Measurements from ENCODE around the gene ICA1. TPM values are rescaled to one million over a fixed set of nuclear protein-coding genes. Genes with fewer than 3 reads are reported as not detected.

The ICA1 gene
- total and polyA plus RNA-seq, 2 donors (not counting 3 experiments of a cell fraction or from before 2014, with no cell fraction given): 19.0 to 47.1 TPM

DNA sequence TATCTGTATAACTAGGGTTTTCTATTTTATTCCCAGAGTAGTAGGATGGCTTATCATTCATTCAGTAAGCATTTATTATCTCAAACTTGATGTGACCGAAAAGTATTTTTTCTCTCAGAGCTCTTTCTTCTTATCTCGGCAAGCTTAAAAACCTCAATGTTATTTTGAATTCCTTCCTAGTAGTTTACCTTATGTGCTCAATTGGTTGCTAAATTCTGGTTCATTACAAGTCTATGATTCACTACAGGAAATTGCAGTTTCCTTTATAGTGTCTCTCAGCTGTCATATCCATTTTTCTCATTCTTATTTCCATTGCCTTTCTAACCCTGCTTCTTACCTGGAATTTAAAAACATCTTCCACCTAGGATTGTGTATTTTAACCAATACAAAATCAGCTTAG, 12.6 kb upstream of the ICA1 start:
- ChIA-PET POLR2A (no interaction called here), CTCF (interaction anchor here (1.3 to 3.4 kb wide), 2 partner anchors 10 to 22 kb away, joined by 4 to 19 read pairs; no protein-coding TSS in a partner anchor)
- Histone ChIP-seq H3K9me3 (replicated peaks; ENCODE audit: control insufficient read depth, insufficient read depth, low read length) (no peaks in the 10 kb centered on the region), H3K36me3 (ENCODE audit: control insufficient read depth in 2 of 2, extremely low read depth in 1 of 2, insufficient read depth in 2 of 2, low read length in 2 of 2) (no peaks in the 10 kb centered on the region), H2AFZ (ENCODE audit: low read depth, low read length) (no peak overlapping the region), H3K4me3 (replicated peaks in 1 of 3; ENCODE audit: insufficient read depth in 1 of 3, low read depth in 1 of 3, low read length in 3 of 3) (no peak overlapping the region), H3K4me2 (ENCODE audit: insufficient read depth, low read length) (no peak overlapping the region), H3K9ac (replicated peaks; ENCODE audit: extremely low read depth, insufficient read depth, low read length) (no peak overlapping the region), H3K4me1 (ENCODE audit: control insufficient read depth, extremely low read depth, insufficient read depth, low read length) (no peaks in the 10 kb centered on the region), H3K27me3 (ENCODE audit: control insufficient read depth in 2 of 2, insufficient read depth in 2 of 2, low read length in 2 of 2) (peaks cover 0 to 8% of the 10 kb centered on the region in 2 experiments), H4K20me1 (replicated peaks; ENCODE audit: control insufficient read depth, extremely low read depth, insufficient read depth, low read length) (no peaks in the 10 kb centered on the region), H3K9me1 (replicated peaks; ENCODE audit: control insufficient read depth, extremely low read depth, insufficient read depth, low read length) (no peaks in the 10 kb centered on the region), H3K27ac (ENCODE audit: insufficient read depth, low read depth, low read length) (no peak overlapping the region), H3K79me2 (ENCODE audit: control insufficient read depth, insufficient read depth, low read length) (no peaks in the 10 kb centered on the region)
- dilution Hi-C loops (cut with MboI; ENCODE audit: extremely low pct_ligation_motif_present, low sequenced_read_pairs): no loop called here
- intact Hi-C loops (cut with micrococcal nuclease): no loop called here
- BruUV-seq (replicated peaks): no TSS peak
- TF ChIP-seq JUN (IDR thresholded peaks at IDR 0.05; ENCODE audit: borderline replicate concordance, insufficient read depth, insufficient read length, low read depth) (no peak), POLR2AphosphoS5 (IDR thresholded peaks at IDR 0.05; ENCODE audit: insufficient read depth, low read depth, low read length) (no peak), POLR2A (IDR thresholded peaks at IDR 0.05; ENCODE audit: low read depth, low read length) (no peak), MYC (IDR thresholded peaks at IDR 0.05; ENCODE audit: low read depth, low read length) (no peak), EZH2 (IDR thresholded peaks at IDR 0.05; ENCODE audit: borderline replicate concordance, low read depth, low read length, severe bottlenecking) (no peak), FOS (IDR thresholded peaks at IDR 0.05; ENCODE audit: borderline replicate concordance, insufficient read depth, low read length) (no peak), GATA2 (IDR thresholded peaks at IDR 0.05; ENCODE audit: insufficient read depth, insufficient read length, low read depth, low read length) (no peak)
- TF ChIP-seq, protein P1, sequence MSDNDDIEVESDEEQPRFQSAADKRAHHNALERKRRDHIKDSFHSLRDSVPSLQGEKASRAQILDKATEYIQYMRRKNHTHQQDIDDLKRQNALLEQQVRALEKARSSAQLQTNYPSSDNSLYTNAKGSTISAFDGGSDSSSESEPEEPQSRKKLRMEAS (IDR thresholded peaks at IDR 0.05; ENCODE audit: insufficient read depth, insufficient read length): no peak
- TF ChIP-seq, protein P2, sequence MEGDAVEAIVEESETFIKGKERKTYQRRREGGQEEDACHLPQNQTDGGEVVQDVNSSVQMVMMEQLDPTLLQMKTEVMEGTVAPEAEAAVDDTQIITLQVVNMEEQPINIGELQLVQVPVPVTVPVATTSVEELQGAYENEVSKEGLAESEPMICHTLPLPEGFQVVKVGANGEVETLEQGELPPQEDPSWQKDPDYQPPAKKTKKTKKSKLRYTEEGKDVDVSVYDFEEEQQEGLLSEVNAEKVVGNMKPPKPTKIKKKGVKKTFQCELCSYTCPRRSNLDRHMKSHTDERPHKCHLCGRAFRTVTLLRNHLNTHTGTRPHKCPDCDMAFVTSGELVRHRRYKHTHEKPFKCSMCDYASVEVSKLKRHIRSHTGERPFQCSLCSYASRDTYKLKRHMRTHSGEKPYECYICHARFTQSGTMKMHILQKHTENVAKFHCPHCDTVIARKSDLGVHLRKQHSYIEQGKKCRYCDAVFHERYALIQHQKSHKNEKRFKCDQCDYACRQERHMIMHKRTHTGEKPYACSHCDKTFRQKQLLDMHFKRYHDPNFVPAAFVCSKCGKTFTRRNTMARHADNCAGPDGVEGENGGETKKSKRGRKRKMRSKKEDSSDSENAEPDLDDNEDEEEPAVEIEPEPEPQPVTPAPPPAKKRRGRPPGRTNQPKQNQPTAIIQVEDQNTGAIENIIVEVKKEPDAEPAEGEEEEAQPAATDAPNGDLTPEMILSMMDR (IDR thresholded peaks at IDR 0.05; ENCODE audit: extremely low read depth in 1 of 2, insufficient read depth in 1 of 2, low read depth in 1 of 2, low read length in 2 of 2): no peak
- FAIRE-seq (no peak), DNase-seq (ENCODE audit: low read depth, low spot score) (no peak)

Data from endothelial cell of umbilical vein (primary cell).